Activated naive CD4-positive, alpha-beta T cell treated with anti-CD3 and anti-CD28 coated beads, Interleukin-2, amount 50 U/mL, for 72 hours (primary cell): ENCODE data around the gene POU1F1. TPM values are rescaled to one million over a fixed set of nuclear protein-coding genes. Genes with fewer than 3 reads are reported as not detected.
"Not testable (repeated sequence)": the region's sequence is repeated elsewhere in the genome, so short reads cannot be mapped to it uniquely, and the experiment has no call there.

Source experiments
- ATAC-seq, 2 donors: fragments of 150-1000 bp; cut with Tn5 transposase; 2 replicates each; pipeline ENCODE4 v1.10.0; 2021; ENCODE audit warnings: mild to moderate bottlenecking in 2 of 2, moderate library complexity in 2 of 2
- DNase-seq, 2 donors: peaks; one replicate each; pipeline ENCODE4 v3.0.0; 2021 to 2022; ENCODE audit warnings: low spot score in 2 of 2
- H3K27ac Mint-ChIP-seq, 2 donors: one replicate each; pipeline ENCODE4 v1.8.0; 2022; ENCODE audit warnings: mild to moderate bottlenecking in 2 of 2, mixed read lengths in 2 of 2
- H3K36me3 Mint-ChIP-seq, 2 donors: one replicate each; pipeline ENCODE4 v1.8.0; 2022; ENCODE audit warnings: mixed read lengths in 2 of 2
- H3K9me3 Mint-ChIP-seq, 2 donors: one replicate each; pipeline ENCODE4 v1.8.0; 2022; ENCODE audit warnings: mixed read lengths in 2 of 2
- total RNA-seq, 2 donors: library from RNA; stranded (reverse); gene quantifications; one replicate each; pipeline ENCODE4 v1.2.3, GENCODE V29; 2022

POU1F1 gene
- not detected for total RNA-seq

- DNase-seq (no peak), ATAC-seq (no peak)
- no peaks in the 10 kb centered on the region for H3K9me3 Mint-ChIP-seq
- no peaks in the 10 kb centered on the region for H3K36me3 Mint-ChIP-seq
- H3K27ac Mint-ChIP-seq: no peak within 1 kb of the TSS
Observed at GRCh38 chr3:87276484-87276883, at the start of gene POU1F1. POU1F1 (minus strand) TSS chr3:87276584; CDS start chr3:87276462, 122 bp downstream.

GRCh38 chr3:87324609-87325008 lies 48.2 kb upstream of the POU1F1 start:
- Mint-ChIP-seq H3K36me3 (peaks cover 0 to 13% of the 10 kb centered on the region in 2 donors), H3K27ac (no peak overlapping the region), H3K9me3 (no peaks in the 10 kb centered on the region)
- DNase-seq (no peak), ATAC-seq (no peak)

- no peak for ATAC-seq
- no peak overlapping the region for H3K27ac Mint-ChIP-seq
- DNase-seq: no peak
- H3K9me3 Mint-ChIP-seq: no peaks in the 10 kb centered on the region
- H3K36me3 Mint-ChIP-seq: peaks cover 0 to 13% of the 10 kb centered on the region in 2 donors
Observed at GRCh38 chr3:87320756-87321626, 44.6 kb upstream of the POU1F1 start.

- Mint-ChIP-seq H3K27ac (no peak overlapping the region), H3K9me3 (no peaks in the 10 kb centered on the region), H3K36me3 (peaks cover 0 to 7% of the 10 kb centered on the region in 2 donors)
- ATAC-seq: no peak
- DNase-seq: no peak
Observed at GRCh38 chr3:87318617-87319021, 42.2 kb upstream of the POU1F1 start.

GRCh38 chr3:87317779-87318178 lies 41.4 kb upstream of the POU1F1 start:
- H3K36me3 Mint-ChIP-seq: peaks cover 0 to 7% of the 10 kb centered on the region in 2 donors
- no peaks in the 10 kb centered on the region for H3K9me3 Mint-ChIP-seq
- DNase-seq (no peak), ATAC-seq (no peak)
- H3K27ac Mint-ChIP-seq: no peak overlapping the region

GRCh38 chr3:87313641-87314040 lies 37.3 kb upstream of the POU1F1 start:
- Mint-ChIP-seq H3K9me3 (no peaks in the 10 kb centered on the region), H3K36me3 (no peaks in the 10 kb centered on the region), H3K27ac (no peak overlapping the region)
- ATAC-seq: peak; percentile 56 to 88
- DNase-seq: no peak

GRCh38 chr3:87311309-87311708 lies 34.9 kb upstream of the POU1F1 start:
- Mint-ChIP-seq H3K9me3 (no peaks in the 10 kb centered on the region), H3K36me3 (no peaks in the 10 kb centered on the region), H3K27ac (no peak overlapping the region)
- ATAC-seq: peak; percentile 55 to 75
- no peak for DNase-seq

- ATAC-seq: no peak
- DNase-seq: no peak
- no peaks in the 10 kb centered on the region for H3K9me3 Mint-ChIP-seq
Observed at GRCh38 chr3:87309601-87310000, 33.2 kb upstream of the POU1F1 start.

GRCh38 chr3:87307805-87308204 lies 31.4 kb upstream of the POU1F1 start:
- no peaks in the 10 kb centered on the region for H3K9me3 Mint-ChIP-seq
- DNase-seq (no peak), ATAC-seq (no peak)
- no peaks in the 10 kb centered on the region for H3K36me3 Mint-ChIP-seq
- H3K27ac Mint-ChIP-seq: no peak overlapping the region

More at GRCh38 chr3:87309601-87310000, 33.2 kb upstream of the POU1F1 start:
- Mint-ChIP-seq H3K36me3 (no peaks in the 10 kb centered on the region), H3K27ac (no peak overlapping the region)

- Mint-ChIP-seq H3K27ac (no peak overlapping the region), H3K9me3 (no peaks in the 10 kb centered on the region), H3K36me3 (no peaks in the 10 kb centered on the region)
- DNase-seq (no peak), ATAC-seq (no peak)
Observed at GRCh38 chr3:87305517-87305916, 29.1 kb upstream of the POU1F1 start.

GRCh38 chr3:87305031-87305430 lies 28.6 kb upstream of the POU1F1 start:
- ATAC-seq, H3K36me3 Mint-ChIP-seq, H3K9me3 Mint-ChIP-seq, DNase-seq, H3K27ac Mint-ChIP-seq: not testable (repeated sequence)

- peak; percentile 37 to 65 for ATAC-seq
- no peaks in the 10 kb centered on the region for H3K36me3 Mint-ChIP-seq
- H3K27ac Mint-ChIP-seq: no peak overlapping the region
- no peaks in the 10 kb centered on the region for H3K9me3 Mint-ChIP-seq
- DNase-seq: no peak
Observed at GRCh38 chr3:87298111-87298718, 21.8 kb upstream of the POU1F1 start.

- peak overlapping the region in 1 of 2 donors; percentile 13 for H3K27ac Mint-ChIP-seq
- H3K9me3 Mint-ChIP-seq: no peaks in the 10 kb centered on the region
- ATAC-seq (no peak), DNase-seq (no peak)
- no peaks in the 10 kb centered on the region for H3K36me3 Mint-ChIP-seq
Observed at GRCh38 chr3:87288446-87288845, 12.1 kb upstream of the POU1F1 start.

- DNase-seq: no peak
- H3K9me3 Mint-ChIP-seq: no peaks in the 10 kb centered on the region
- peak in 1 of 2 donors; percentile 94 for ATAC-seq
- no peaks in the 10 kb centered on the region for H3K36me3 Mint-ChIP-seq
- peak overlapping the region in 1 of 2 donors; percentile 47 for H3K27ac Mint-ChIP-seq
Observed at GRCh38 chr3:87287011-87287410, 10.6 kb upstream of the POU1F1 start.

GRCh38 chr3:87272718-87273341 lies 3.6 kb downstream of the POU1F1 start:
- DNase-seq (no peak), ATAC-seq (peak; percentile 46 to 75)
- H3K27ac Mint-ChIP-seq: no peak overlapping the region
- no peaks in the 10 kb centered on the region for H3K36me3 Mint-ChIP-seq
- H3K9me3 Mint-ChIP-seq: no peaks in the 10 kb centered on the region

GRCh38 chr3:87270908-87271700 lies 5.3 kb downstream of the POU1F1 start:
- peak; percentile 63 to 70 for ATAC-seq
- no peak for DNase-seq
- H3K27ac Mint-ChIP-seq: peak overlapping the region; percentile 36 to 56
- no peaks in the 10 kb centered on the region for H3K9me3 Mint-ChIP-seq
- H3K36me3 Mint-ChIP-seq: no peaks in the 10 kb centered on the region
